HL-60 (cell line): ENCODE data around the gene DMAC2.

ENCODE experiments used
- CTCF ChIP-seq: IDR thresholded peaks from one replicate; pipeline ENCODE4 v1.5.1; 2011; ENCODE audit warnings: low read length, control low read depth, inconsistent platforms; ENCODE audit not compliant: insufficient read depth
- GABPA ChIP-seq: IDR thresholded peaks from 2 replicates; pipeline ENCODE4 v1.6.1; 2012; ENCODE audit warnings: low read depth
- POLR2AphosphoS5 ChIP-seq: IDR thresholded peaks from 2 replicates; pipeline ENCODE4 v1.6.1; 2012; ENCODE audit warnings: low read depth
- SPI1 ChIP-seq: IDR thresholded peaks from 2 replicates; pipeline ENCODE4 v1.6.1; 2012; ENCODE audit warnings: low read depth, mild to moderate bottlenecking, borderline replicate concordance

GRCh38 chr19:41405776-41406175, 33.9 kb downstream of the DMAC2 start:
- no peak for TF ChIP-seq CTCF
- no peak for TF ChIP-seq POLR2AphosphoS5
- no peak for TF ChIP-seq GABPA
- no peak for TF ChIP-seq SPI1
